ENCODE data around the gene HOXC9.

The HOXC9 gene

DNA sequence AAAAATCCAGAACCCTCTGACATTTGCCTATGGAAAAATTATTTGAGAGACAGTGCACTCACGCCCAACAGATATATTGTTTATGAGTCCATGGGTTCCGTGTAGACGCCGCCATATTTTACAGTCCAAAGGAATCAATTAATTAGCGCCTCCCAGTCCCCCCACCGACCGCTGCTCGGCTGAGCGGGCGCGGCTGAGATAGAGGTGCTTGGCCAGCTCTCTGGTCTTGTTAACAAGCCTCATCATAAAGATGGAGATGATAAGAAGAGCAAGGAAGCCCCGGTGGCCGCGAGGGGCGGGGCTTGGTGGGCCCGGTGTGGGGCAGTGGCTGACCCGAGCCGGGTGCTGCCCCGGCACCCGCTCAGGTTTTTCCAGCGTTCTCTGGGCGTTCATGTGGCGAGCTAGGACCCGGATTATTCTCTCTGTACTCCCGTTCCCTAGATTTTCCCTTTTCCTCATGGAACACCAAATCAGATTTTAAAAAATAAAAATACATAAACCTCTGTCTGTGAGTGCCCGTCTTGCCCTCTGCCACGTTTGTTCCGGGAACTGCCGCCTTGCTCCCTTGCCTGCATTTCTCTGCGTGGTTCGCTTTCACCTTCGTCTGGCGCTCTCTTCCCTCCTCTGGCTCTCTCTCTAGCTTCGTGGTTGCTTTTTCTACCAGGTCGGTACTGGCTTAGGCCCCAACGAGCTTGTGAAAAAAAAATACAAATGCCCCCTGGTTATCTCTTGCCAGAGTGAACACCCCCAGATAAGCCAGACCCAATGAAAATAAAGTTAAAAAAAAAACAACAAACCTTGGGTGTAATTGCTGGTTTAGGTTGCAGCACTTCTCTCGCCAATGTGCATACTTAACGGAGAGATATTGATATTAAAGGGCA lies 36.3 kb upstream of the HOXC9 start:
- no peak for DNase-seq

DNA sequence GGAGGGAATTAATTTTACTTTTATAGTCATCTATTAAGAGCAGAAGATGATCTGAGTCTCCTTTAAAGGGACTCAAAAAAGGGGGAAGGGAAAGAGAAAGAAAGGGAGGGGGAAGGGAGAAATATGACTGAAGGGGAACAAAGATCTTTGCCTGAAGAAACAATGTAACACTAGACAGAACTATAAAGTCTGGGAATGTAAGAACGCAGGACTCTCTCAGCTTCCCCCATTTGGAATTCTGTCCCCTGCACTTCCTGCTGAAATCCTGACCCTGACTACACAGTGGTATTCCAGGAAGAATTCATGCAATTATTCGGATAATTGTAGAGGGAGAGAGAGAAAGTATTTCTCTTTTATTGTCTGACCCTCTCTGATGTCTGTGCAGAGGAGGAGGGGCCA lies 35.6 kb upstream of the HOXC9 start:
- no peak for DNase-seq

DNA sequence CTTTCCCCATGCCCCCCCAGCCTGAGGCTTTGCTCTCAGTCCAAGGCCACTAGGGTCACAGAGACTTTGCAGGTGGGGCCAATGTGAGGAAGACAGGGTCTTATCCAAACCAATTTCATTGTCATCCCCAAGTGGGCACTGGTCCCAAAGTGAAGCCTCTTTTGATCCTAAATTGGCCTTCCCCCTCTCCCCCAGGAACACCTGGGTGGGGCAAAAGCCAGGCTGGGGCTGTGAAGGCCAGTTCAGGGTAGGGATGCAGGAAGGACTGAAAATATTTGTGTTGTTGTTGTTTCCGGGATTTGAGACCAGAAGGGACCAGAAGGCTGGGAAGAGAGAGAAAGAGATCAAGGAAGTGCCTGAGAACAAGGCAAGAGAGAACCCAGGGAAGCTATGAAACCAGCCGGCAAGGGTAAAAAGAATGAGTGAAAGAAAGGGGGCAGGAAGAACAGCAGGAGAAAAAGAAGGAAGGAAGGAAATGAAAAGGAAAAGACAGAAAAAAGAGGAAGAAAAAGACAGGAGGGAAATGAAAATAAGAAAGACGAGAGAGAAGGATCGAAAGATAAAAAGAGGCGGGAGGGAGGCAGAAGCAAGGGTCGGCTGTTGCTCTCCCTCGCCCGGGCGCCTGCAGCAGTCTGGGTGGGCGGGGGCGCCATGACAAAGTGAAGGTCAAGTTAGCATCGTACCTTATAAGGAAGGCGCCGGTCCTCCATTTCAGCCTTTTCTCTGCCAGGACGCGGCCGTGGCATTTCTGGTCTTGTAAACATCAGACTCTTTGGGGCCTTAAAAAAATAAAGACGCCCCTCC lies 34.5 kb upstream of the HOXC9 start:
- DNase-seq: no peak

DNA sequence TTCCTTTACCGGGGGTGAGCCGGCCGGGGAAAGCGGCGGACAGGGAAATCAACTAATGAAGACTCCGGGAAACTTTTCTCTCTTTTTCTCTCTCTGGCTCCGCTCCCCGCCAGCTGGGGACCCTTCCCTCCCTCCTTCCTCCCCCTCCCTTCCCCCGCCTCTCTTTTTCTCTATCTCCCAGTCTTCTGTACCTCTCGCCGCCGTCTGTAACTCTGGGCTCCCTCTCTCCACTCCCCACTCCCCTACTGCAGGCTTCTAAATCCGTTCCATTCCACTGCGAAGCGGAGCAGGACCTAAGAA lies 33.9 kb upstream of the HOXC9 start:
- DNase-seq: no peak

DNA sequence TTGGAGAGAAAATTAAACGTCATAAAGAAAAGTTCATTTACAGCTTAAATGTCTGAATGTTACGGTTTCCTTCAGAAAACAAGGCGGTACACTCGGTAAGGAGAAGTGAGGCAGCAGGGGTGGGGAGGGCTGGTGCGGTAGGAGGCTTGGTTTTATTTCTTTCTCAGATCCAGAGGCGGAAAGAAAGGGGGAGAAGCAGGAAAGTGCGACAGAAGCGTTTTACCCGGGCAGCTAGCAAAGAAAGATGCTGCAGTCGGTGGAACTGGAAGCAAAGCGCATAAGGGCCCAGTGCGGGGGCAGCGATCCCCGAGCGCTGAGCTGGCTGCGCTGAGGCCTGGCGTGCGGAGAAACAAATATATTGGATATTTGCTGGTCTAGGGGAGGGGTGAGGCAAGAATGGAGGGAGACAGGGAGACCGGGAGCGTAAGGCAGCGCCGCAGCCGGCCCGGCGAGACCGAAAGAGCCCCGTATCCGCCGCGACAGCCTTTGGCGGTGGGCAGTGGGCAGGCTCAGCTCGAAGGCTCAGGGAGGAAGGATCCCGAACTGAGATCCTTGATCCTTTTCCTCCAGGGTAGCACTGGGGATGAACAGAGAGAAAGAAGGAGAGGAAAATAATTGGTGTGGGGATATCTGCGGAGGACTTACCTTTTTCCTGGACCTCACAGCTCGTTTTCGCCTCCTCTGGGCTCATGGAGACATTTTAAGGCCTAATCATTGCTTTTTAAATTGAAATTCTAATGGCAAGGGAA lies 33.4 kb upstream of the HOXC9 start:
- no peak for DNase-seq

DNA sequence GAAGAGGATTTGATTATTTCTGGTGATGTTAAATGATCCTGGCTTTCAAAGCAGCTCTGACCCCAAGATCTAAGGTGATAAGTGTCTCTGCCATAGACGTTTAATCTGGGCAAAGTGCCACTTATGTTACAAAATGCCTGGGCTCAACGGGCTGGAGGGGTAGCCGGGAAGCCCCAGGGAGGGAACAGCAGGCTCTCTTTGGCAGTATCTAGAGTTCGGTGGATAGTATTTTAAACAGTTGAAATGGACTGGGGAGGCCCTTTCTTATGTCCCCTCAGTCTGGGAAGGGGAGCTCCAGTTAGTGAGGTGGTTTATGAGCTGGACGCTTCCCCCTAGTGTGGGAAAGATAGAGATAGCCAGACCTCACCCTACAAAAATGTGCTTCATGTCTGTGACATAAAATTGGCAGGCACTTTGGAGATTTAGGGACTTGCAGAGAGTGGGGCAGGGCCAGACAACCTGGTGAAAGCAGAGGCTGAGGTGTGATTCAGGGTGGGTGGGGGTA lies 32.5 kb upstream of the HOXC9 start:
- no peak for DNase-seq

DNA sequence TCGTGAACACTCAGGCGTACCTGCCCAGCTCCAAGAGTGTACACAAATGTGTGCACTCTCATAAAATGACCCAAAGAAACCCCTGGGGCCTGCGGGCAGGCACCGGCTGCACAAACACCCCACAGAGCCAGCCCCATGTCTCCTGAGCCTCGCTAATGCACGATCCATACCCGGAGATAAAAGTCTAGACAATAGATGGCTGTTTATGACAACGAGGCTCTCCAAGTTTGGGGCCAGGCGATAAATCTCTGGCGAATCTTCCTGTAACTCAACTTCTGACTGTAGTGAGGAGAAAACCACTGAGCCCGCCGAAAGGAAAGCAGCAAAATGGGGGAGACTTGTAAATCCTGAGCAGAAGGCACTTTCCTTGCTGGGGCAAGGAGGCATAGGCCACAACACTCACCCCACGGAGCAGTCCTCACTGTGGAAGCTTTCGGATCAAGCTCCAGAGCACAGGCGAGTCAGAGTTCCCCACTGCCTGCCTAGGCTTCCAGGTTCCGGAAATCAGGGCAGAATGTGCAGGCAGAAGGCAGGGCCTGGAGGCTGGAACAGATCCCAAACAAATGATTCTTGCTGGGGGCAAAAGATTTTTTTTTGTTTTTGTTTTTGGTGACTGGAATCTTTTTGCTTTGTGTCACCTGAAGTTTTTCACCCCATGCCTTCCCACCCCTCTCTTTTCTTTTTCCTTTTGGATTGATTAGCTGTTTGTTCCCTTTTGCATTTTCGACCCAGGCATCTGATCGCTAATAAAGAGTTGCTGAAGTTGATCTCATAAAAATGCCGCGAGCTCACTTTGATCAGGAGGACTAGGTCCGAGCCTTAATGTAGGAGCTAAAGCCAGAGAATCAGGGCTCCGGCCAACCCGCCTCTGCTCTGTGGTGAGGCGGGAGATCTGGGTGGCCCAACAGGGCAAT lies 31.5 kb upstream of the HOXC9 start:
- DNase-seq: no peak

DNA sequence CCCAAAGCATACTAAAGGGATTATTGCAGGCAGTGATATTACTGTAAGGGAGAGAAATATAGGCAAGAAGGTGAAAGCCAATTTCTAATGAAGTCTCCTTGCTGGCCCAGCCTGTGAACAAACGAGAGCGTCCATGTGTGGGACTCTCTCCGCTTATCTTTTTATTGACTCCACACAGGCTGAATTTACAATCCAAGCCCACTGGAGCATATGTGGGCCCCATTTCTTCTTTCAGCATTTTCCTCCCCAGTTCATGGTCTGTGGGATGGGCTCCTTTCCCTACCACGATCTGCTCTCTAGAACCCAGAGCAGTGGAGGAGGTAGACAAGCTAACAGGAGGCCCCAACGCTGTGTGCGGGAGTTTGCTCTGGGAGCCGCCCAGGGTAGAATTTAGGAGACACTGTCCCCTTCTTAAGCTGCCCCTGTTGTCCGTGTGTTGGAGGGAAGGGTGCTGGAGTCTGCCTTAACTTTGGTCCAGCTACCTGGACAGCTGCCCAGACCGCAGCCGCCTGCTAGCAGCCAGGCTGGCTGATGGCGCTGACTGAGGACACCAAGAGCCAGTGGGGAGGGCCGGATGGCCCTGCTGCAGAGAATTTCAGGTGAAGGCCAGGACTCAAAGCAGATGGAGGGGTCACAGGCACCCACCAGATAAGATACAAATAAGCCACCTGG lies 30.2 kb upstream of the HOXC9 start:
- no peak for DNase-seq

DNA sequence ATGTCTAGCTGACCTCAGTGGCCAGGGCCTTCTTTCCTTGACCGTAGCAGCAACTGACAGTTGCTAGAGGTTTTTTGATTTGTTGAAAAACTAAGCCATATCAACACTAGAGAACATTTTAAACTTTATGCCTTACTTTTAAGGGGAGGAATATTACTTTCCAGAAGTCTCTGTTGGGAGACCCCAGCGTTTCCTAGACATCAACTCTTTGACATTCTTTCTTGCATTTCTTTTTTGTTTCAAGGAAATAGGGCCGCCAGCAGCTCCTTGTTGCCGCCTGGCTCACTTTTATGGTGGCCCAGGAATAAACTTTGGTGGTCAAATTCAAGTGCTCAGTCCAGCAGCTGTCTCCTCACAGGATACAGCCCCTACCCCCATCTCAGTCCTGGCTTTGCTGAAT lies 29.5 kb upstream of the HOXC9 start:
- no peak for DNase-seq

DNA sequence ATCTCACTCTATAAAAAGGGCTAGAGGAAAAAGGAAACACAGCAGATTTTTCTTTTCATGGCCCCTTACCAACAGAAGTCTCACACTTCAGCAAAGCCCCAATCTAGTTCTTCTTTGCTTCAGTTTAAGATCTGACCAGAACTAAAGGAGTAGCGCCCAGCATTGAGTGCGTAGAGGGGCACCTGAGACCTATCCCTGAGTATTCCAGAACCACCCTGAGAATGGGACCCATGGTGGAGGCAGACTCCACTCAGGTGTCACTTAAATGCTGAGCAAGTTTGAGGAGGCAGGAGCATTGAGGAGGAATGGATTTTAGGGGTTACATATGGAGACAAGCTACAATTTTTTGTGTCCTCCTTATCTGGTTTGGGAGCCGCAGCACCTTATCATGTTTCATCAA lies 28.8 kb upstream of the HOXC9 start:
- DNase-seq: no peak

DNA sequence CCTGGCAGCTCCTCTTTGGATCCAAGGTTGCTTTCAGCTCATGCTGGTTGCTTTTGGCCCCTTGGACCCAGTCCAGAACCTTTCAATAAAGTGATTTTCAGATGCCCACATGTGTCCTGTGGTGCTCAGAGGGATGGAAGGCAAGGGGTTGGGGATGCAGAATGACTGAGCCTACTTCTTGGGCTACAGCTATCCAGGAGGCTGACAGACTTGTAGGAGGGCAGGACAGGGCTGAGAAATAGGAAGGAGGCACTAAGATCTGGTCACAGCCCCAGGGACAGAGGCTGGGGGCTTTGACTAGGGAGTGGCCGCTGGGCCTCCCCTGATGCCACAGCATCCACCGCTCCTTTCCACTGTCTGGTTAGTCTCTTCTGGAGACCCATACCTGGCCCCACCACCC lies 28.3 kb upstream of the HOXC9 start:
- no peak for DNase-seq

DNA sequence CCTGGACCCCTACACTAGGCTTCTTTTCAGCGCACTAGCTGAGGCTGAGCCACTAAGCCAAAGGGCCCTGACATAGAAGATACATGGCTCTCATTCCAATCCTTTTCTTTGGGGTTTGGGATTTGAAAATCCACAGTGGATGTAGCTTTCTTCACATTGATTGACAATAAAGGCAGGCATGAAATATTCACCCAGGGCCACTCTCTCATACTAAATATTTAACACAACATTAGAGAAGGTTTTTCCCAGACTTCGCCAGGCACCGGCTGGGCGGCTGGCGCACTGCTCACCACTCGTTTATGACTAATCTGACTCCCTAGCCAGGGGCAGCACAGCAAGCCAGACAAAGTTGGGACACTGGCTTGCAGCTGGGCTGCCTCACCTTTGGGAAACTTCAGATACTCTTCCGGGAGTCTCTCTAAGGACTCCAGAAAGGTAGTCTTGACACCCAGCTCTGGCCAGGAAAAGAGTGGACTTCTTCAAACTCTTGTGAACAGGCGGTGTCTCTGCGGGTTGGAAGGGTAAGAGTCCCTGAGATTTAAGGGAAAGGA lies 27.7 kb upstream of the HOXC9 start:
- no peak for DNase-seq

DNA sequence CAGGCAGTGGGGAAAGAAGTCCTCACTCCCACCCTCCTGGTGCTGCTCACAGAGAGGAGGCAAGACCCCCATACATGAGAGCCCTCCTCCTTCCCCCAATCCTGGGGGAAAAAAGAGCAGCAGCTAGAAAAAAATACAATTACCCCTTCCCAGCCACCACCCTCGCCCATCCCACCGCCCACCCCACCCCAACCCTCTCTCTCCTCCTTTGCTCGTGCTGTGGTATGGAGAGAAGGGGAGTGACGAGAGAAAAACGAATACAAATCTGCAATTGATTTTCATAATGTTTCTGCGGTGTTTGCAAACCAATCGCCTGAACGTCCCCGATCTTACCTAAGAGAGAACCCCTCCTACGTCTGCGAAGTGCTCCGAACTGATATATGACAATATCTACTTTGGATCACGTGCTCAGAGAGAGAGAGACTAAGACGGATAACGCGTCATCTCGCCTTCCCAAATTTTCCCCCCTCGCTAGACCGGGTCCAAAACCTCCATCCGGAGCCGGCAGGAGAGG lies 27.2 kb upstream of the HOXC9 start, which contains the start of gene HOXC11:
Gene HOXC11 (plus strand): TSS at position 405 of the 514 bp plus-strand sequence. CDS start 116 bp downstream, outside the sequence.
- DNase-seq: no peak

DNA sequence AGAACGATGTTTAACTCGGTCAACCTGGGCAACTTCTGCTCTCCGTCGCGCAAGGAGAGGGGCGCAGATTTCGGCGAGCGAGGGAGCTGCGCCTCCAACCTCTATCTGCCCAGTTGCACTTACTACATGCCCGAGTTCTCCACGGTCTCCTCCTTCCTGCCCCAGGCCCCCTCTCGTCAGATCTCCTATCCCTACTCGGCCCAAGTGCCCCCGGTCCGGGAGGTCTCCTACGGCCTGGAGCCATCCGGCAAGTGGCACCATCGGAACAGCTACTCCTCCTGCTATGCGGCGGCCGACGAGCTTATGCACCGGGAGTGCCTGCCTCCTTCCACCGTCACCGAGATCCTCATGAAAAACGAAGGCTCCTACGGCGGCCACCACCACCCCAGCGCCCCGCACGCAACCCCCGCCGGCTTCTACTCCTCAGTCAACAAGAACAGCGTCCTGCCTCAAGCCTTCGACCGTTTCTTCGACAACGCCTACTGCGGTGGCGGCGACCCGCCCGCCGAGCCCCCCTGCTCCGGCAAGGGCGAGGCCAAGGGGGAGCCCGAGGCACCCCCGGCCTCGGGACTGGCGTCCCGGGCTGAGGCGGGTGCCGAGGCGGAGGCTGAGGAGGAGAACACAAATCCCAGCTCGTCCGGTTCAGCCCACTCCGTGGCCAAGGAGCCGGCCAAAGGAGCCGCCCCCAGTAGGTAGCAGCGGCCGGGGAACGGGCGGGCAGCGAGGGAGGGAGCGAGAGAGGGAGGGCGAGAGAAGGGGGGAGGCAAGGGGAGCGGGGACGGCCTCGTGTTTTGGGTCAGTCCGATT lies 26.5 kb upstream of the HOXC9 start:
- DNase-seq: no peak

DNA sequence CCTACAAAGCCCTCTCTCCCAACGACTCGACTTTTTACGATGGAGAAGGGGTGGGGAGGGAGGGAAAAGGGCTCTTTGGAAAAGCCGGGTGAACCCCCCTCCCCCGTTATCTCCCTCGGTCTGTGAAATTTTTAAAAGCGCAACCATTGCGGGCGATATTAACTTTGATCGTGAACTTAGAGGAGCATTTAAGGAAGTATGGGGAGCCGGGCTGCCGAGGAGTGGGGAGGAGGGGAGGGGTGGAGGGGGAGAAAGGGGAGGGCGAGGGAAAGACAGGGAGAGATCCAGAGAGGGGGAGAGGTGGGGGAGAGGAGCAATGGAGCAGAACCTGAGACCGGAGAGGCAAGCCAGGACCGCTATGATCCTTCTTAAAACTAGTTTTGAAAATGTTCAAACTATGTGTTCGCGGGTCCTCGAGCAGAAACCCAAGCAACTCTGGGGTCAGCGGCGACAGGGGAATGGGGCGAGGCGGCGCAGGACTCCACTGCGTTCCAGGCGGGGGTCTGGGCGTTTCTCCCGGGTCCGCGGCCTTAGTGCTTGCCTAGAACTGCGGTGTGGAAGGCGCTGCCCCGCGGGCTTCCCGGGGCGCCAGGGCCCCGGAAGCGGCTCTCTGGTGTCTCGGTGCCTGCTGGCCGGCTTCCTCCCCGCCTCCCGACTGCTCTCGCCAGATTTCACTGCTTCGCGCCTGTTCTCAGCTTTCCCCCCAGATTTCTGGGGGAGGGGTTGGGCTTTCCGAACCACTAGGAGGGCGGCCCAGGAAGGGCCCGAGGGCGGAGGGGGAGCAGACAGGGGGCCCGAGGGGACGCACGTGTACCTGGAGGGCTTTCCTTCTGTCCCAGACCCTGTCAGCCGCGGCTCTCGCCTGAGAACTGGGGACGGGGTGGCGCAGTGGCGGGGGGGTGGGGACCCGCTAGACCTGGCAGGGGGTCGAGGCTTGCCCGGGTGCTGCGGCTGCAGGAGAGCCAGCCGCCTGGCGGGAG lies 25.6 kb upstream of the HOXC9 start, which contains the start of gene HOTAIR:
Gene HOTAIR (minus strand): TSS at position 871 of the 980 bp plus-strand sequence.
- DNase-seq: no peak

DNA sequence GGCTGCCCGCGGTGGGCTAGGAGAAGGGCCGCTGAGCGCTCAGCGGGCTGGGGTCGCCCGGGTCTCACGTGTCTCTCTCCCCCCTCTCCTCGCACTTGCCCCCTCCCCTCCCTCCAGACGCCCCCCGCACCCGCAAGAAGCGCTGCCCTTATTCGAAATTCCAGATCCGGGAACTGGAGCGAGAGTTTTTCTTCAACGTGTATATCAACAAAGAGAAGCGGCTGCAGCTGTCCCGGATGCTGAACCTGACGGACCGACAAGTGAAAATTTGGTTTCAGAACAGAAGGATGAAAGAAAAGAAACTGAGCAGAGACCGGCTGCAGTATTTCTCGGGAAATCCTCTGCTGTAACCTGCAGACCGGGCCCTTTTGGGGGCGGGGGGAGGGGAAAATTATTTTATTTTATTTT lies 24.9 kb upstream of the HOXC9 start:
- DNase-seq: no peak

DNA sequence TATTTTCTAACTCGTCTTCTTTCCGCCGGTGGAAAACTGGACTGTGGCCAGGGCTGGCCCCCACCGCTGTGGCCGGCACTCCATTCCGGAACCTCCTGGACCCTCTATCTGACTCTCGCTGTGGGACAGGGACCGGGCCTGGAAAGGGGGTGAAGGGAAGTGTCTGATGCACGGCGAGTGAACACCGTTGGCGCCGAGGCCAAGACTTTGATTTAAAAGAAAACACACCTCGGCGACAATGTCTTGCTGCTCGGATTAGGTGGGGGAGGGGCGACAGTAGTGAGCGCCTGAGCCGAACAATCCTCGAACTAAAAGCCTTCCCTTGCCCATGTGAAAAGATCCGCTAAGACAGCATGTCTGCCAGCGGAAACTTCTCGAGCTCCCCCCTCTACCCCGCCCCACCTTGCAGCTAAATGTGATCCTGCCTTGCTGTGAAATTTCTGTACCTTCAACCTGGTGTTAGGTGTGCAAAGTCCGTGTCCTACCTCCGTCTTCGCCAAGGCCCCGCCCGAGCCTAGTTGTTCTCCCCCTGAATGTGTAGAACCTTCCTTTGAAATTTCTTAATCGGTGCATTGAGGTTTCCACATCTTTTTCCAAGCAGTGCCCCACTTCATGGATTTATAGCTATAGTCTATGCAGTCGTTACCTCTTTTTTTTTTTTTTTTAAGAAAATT lies 24.3 kb upstream of the HOXC9 start:
- no peak for DNase-seq

DNA sequence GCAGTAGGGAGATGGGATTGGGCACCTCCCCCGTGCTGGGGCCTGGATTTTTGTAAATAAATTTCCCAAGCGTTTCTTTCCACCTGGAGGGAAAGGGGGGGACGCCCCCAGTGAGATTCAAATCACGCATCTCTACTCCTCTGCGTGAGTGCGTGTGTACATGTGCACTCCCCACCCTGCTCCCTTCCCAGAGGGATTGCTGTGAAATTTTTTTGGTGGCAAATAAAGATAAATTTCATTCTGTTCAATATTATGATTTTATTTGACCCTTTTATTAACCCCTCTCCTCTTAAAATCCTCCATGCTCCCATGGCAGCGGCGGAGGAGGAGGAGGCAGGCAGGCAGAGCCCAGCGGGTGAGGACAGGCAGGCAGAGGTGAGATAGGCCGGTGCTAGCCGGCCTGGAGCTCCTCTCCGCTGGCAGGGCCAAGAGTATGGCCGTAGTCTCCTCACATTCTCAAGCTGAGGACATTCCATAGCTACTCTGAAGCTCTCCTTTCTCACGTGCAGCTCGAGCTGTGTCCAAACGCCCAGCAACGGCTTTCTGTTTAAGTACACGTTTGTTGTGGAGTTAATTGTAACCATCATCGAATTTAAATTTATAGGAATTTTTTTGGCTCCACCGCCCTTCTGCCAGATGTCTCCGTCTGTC lies 23.7 kb upstream of the HOXC9 start:
- no peak for DNase-seq
